Tibial nerve (tissue), 4 donors: ENCODE data around the gene PITX1. TPM values are rescaled to one million over a fixed set of nuclear protein-coding genes. Genes with fewer than 3 reads are reported as not detected.

Experiments used
- DNase-seq, 2 donors: peaks; one replicate each; pipeline ENCODE4 v3.0.0-alpha.2; 2019; ENCODE audit warnings: low spot score in 2 of 2
- H3K27ac ChIP-seq, 4 donors: fragments of 200-600 bp; sonication (generic) in 3 of 4; one replicate each; pipeline ENCODE4 v1.5.1; 2017 to 2019; ENCODE audit warnings: mild to moderate bottlenecking in 1 of 4
- H3K27me3 ChIP-seq, 2 donors: fragments of 200-600 bp; sonication (generic) in 1 of 2; one replicate each; pipeline versions ENCODE4 v1.5.1 to v1.6.0; 2017 to 2019
- H3K36me3 ChIP-seq, 3 donors: fragments of 200-600 bp; sonication (generic); one replicate each; pipeline ENCODE4 v1.5.1; 2018 to 2019
- H3K4me1 ChIP-seq, 4 donors: fragments of 200-600 bp; sonication (generic) in 3 of 4; one replicate each; pipeline ENCODE4 v1.5.1; 2017 to 2019
- H3K4me3 ChIP-seq, 4 donors: fragments of 200-600 bp; sonication (generic) in 3 of 4; one replicate each; pipeline ENCODE4 v1.5.1; 2017 to 2019; ENCODE audit warnings: mild to moderate bottlenecking in 1 of 4, moderate library complexity in 1 of 4
- H3K9me3 ChIP-seq, 4 donors: fragments of 200-600 bp; sonication (generic) in 3 of 4; one replicate each; pipeline ENCODE4 v1.5.1; 2017 to 2019
- CTCF ChIP-seq, 5 experiments: fragments of 200-600 bp in 3 of 5; fragments of 450-650 bp in 2 of 5; sonication (generic) in 3 of 5; IDR thresholded peaks; one replicate each; pipeline ENCODE4 v1.5.1; 2016 to 2019; ENCODE audit warnings: antibody characterized with exemption in 5 of 5, mild to moderate bottlenecking in 3 of 5, moderate library complexity in 2 of 5
- EP300 ChIP-seq, 2 donors: sonication (generic); formaldehyde crosslinking; IDR thresholded peaks; one replicate each; pipeline ENCODE4 v1.6.1; 2017; ENCODE audit warnings: antibody characterized with exemption in 2 of 2, mild to moderate bottlenecking in 1 of 2
- POLR2A ChIP-seq, 2 donors: fragments of 450-650 bp; IDR thresholded peaks; one replicate each; pipeline ENCODE4 v1.6.1; 2017; ENCODE audit warnings: antibody characterized with exemption in 2 of 2, mild to moderate bottlenecking in 2 of 2, moderate library complexity in 2 of 2
- WGBS, 2 donors: methylation state at CpG; one replicate each; pipeline ENCODE4 v1.1.5; 2018; 5-methylcytosine and 5-hydroxymethylcytosine counted together
- total RNA-seq, 4 donors: library from RNA; depleted of rRNA; stranded (reverse); fragments of >200 nt; gene quantifications; one replicate each; pipeline ENCODE4 v1.1.0, GENCODE V29; 2016

PITX1 gene
- total RNA-seq, 4 donors from 2014 or later, result 1.1 to 5.4 (median 3.0) TPM

- no peaks in the 10 kb centered on the region for H3K27me3 ChIP-seq
- no peak overlapping the region for H3K27ac ChIP-seq
- no peak for TF ChIP-seq EP300 (IDR thresholded peaks at IDR 0.05)
- TF ChIP-seq POLR2A (IDR thresholded peaks at IDR 0.05), result no peak
- no peak for TF ChIP-seq CTCF (IDR thresholded peaks at IDR 0.05)
- DNase-seq, result no peak
- no peaks in the 10 kb centered on the region for H3K9me3 ChIP-seq
- H3K36me3 ChIP-seq, result no peaks in the 10 kb centered on the region
- 92 to 94% methylated on average over 4 to 6 of the region's 6 CpGs for WGBS, 2 donors
- no peaks in the 10 kb centered on the region for H3K4me1 ChIP-seq
- H3K4me3 ChIP-seq, result no peak overlapping the region
Observed at GRCh38 chr5:135071311-135071710, 37.3 kb upstream of the PITX1 start.

- Histone ChIP-seq H3K4me1 (no peaks in the 10 kb centered on the region), H3K27me3 (no peaks in the 10 kb centered on the region), H3K27ac (no peak overlapping the region), H3K36me3 (no peaks in the 10 kb centered on the region), H3K9me3 (no peaks in the 10 kb centered on the region), H3K4me3 (no peak overlapping the region)
- TF ChIP-seq EP300 (IDR thresholded peaks at IDR 0.05) (no peak), CTCF (IDR thresholded peaks at IDR 0.05) (no peak), POLR2A (IDR thresholded peaks at IDR 0.05) (no peak)
- no peak for DNase-seq
- 71 to 73% methylated on average over 18 to 19 of the region's 19 CpGs for WGBS, 2 donors
Observed at GRCh38 chr5:135069895-135070657, 36.0 kb upstream of the PITX1 start.

GRCh38 chr5:135069016-135069770, 35.2 kb upstream of the PITX1 start:
- no peak for TF ChIP-seq EP300 (IDR thresholded peaks at IDR 0.05)
- TF ChIP-seq POLR2A (IDR thresholded peaks at IDR 0.05), result no peak
- no peak for TF ChIP-seq CTCF (IDR thresholded peaks at IDR 0.05)
- no peak for DNase-seq
- H3K4me3 ChIP-seq, result no peak overlapping the region
- no peaks in the 10 kb centered on the region for H3K36me3 ChIP-seq
- WGBS, 2 donors, result 72 to 75% methylated on average over 15 of the region's 15 CpGs
- H3K27ac ChIP-seq, result no peak overlapping the region
- H3K4me1 ChIP-seq, result no peaks in the 10 kb centered on the region
- no peaks in the 10 kb centered on the region for H3K9me3 ChIP-seq
- H3K27me3 ChIP-seq, result peaks cover 0 to 4% of the 10 kb centered on the region in 2 donors

GRCh38 chr5:135067587-135067986, 33.6 kb upstream of the PITX1 start:
- H3K4me3 ChIP-seq, result no peak overlapping the region
- H3K4me1 ChIP-seq, result no peaks in the 10 kb centered on the region
- no peaks in the 10 kb centered on the region for H3K36me3 ChIP-seq
- DNase-seq, result no peak
- no peaks in the 10 kb centered on the region for H3K9me3 ChIP-seq
- WGBS, 2 donors, result 75 to 76% methylated on average over 8 to 9 of the region's 9 CpGs
- no peak for TF ChIP-seq POLR2A (IDR thresholded peaks at IDR 0.05)
- no peak for TF ChIP-seq EP300 (IDR thresholded peaks at IDR 0.05)
- no peak for TF ChIP-seq CTCF (IDR thresholded peaks at IDR 0.05)
- no peak overlapping the region for H3K27ac ChIP-seq
- H3K27me3 ChIP-seq, result peaks cover 0 to 4% of the 10 kb centered on the region in 2 donors

- 71 to 82% methylated on average over 5 of the region's 5 CpGs for WGBS, 2 donors
Observed at GRCh38 chr5:135066781-135067180, 32.8 kb upstream of the PITX1 start.

More at GRCh38 chr5:135066781-135067180, 32.8 kb upstream of the PITX1 start:
- no peak overlapping the region for H3K27ac ChIP-seq
- TF ChIP-seq EP300 (IDR thresholded peaks at IDR 0.05), result no peak
- no peak for TF ChIP-seq CTCF (IDR thresholded peaks at IDR 0.05)
- no peak for TF ChIP-seq POLR2A (IDR thresholded peaks at IDR 0.05)
- no peaks in the 10 kb centered on the region for H3K4me1 ChIP-seq
- H3K36me3 ChIP-seq, result no peaks in the 10 kb centered on the region
- H3K4me3 ChIP-seq, result no peak overlapping the region
- DNase-seq, result no peak
- H3K9me3 ChIP-seq, result no peaks in the 10 kb centered on the region
- H3K27me3 ChIP-seq, result peaks cover 0 to 4% of the 10 kb centered on the region in 2 donors
